HG03469 (cell line): ENCODE results near the gene PARD3.
A peak's percentile ranks its signal among the peaks of the same experiment; 100 is the strongest.
"Not testable (repeated sequence)": the region's sequence is repeated elsewhere in the genome, so short reads cannot be mapped to it uniquely, and the experiment has no call there.

Experiments
- ATAC-seq: cut with Tn5 transposase; IDR thresholded peaks from one replicate; pipeline ENCODE4 v1.9.1; 2021; ENCODE audit warnings: mild to moderate bottlenecking, moderate library complexity, moderate number of reproducible peaks; ENCODE audit not compliant: unreplicated experiment

Gene PARD3

DNA sequence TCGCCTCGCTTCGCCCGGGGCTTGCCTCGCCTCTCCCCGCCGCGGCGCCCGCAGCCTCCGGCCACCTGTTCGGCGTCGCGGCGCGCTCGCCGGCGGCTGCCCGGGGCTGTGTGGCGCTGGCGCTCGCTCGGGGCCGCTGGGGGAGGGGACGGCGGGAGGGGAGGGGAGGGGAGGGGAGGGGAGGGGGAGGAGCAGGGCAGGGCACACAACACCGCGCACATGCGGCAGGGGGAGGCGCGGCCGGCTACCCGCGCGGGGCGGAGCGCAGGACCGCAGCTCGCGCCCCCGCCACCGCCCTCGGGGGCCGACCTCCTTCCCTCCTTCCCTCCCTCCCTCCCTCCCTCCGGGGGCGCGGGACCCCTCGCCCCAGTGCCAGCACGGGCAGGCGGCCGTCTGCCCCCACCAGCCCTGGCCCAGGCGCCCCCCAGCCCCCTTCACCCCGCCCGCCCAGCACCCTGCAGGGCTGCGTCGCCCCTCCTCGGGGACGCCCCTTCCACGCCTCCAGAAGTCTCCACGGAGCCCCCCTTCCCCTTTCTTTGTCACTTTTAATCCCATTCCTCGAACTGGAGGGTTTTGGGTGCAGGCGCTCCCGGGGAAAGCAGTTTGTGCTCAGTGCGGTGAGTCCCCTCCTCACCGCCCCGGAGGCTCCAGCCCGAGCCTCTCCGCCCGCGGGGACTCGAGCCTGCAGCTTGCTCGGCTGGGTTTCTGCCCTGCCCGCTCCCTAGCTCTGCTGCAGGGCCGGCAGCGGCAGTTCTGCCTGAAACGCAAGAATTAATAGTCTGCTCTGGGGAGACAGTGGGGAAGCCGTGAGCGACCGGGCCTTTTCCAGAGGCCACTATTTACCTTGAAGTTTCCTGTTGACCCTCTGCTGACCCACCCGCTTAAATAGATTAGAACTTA lies at the start of gene PARD3:
TSS of gene PARD3 (minus strand) at position 112 of the 900 bp plus-strand sequence. CDS start 301 bp downstream, outside the sequence.
- no peak for ATAC-seq

DNA sequence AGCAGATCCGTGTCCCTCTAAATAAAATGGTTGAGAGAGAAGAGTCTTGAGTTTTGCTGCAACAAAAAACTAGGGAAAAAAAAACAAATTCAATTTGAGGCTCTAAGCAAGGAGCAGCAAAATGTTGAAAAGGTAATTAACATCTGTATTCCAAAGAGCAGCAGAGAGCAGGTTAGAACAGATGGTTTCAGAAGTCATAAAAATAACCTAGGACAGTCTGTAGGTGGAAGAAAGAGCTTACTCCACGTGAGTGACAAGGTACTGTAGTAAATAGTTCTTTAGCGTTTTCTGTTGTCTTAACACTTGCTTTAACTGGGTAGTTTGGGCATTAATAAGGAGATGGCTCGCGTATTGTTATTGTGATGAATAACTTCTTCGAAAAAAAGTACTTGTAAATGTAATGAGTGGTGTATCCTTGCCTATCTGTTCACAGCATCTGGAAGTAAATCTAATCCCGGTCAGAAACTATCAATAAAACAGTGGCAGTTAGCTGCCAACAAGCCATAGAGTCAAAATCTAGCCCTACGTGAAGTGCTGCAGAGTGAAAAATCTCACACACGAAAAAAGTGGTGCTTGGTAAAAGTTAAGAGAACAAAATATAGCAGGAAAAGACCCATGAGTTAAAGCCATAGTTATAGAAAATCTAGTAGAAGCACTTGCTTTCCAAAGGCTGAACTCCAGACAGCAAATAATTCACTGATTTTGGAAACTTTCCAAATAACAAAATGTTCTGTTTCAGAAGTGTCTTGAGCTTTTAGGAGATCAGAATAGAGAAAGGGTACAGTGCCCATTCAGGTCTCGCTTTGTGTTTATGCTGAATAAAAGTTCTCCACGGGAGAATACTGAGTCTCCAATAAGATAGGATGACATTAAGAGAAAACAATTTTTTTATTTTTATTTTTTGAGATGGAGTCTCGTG lies 49.3 kb upstream of the PARD3 start:
- ATAC-seq = no peak

DNA sequence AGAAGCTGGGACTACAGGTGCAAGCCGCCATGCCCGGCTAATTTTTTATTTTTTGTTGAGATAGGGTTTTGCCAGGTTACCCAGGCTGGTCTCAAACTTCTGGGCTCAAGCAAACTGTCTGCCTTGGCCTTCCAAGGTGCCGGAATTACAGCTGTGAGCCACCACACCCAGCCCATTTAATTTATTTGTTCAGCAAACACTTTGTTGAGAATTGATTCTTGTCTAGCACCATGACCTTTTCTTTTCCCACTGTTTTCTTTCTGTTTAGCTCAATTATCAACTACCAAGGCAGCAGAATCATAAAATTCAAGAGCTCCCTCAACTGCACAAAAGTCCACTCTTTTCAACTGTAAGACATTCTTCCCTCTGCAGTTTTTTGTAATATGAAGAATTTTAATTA lies 47.8 kb upstream of the PARD3 start:
- ATAC-seq = no peak

DNA sequence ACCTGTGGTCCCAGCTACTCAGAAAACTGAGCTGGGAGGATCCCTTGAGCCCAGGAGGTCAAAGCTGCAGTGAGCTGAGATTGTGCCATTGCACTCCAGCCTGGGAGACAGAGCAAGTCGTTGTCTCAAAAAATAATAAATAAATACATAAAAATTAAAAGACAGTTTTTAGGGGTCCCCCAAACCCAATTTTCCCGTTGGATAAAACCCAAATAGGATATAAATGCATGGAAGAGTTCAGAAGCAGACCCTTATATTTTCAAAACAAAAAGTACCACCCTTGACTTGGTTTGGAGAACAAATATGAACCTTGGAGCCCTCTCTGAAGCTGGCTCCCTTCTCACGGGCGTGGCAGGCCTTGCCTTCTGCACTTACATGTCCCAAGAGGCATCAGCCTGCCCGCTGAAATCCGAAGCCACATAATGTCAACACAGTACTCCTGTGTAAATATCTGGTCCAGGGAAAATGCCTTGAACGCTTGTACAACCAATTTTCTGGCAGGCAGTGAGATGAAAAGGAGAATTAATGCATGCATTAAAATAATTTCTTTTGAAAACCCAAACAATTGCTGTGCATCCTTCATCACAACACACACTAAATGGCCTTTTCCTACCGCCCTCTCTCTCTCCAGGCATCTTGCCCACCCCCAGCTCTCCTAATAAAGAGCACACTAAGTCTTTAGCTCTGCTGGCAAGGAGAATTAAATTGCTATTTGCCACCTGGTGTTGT lies 46.4 kb upstream of the PARD3 start:
- no peak for ATAC-seq

DNA sequence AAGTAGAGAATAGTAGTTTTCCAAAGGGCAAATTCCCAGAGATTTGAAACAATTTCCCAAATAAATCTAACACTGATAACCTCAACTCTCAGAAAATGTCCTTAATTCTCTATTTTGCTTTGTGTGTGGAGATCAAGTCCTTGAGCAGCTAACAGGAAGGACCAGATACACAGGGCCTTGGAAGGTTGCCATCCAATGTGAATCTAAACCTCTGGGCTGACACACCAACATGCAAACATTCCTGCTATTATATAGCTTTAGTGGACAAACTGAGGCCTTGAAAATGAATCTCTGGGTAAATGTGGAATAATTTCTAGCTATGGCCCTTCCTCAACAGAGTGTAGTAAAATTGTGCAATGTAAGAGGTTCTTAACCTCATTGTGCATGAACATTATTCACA lies 44.1 kb upstream of the PARD3 start:
- ATAC-seq = no peak

DNA sequence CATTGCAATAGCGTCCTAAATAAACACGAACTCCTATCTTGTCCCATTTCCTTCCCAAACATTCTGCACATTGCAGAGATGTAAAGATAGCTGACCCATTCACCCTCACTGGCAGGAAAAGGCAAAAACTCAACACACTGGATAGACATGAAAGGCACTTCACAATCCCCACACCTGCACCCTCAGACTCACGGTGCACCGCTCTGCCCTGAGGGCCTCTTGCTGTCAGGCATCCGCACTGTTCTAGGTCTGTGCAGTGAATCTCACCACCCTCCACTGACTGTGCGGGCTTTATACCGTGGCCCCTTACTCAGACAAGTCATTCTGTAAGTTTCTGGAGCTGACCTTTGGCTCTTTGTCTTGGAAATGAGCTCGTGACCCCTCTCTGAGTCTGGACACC lies 42.9 kb upstream of the PARD3 start:
- no peak for ATAC-seq

DNA sequence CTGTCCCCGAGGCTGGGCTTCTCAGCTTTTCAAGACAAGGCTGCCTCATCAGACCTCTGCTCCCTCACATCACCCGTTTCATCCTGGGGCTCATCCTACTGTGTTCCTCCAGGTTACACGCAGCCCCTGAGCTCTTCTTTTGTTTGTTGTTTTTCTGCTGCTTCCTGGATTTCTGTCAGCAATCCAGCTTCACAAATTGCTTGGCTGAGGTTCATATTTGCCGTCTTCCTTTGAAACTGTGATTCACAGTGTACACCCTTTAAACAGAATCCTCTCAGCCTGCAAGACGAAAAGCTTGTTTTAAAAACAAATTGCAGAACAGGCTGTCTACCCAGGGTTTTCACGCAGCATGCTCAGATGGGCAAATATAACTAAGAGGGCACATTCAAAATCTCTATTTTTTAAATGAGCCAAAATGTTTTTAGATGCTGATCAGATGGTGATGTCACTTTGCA lies 39.1 kb upstream of the PARD3 start:
- ATAC-seq = no peak

DNA sequence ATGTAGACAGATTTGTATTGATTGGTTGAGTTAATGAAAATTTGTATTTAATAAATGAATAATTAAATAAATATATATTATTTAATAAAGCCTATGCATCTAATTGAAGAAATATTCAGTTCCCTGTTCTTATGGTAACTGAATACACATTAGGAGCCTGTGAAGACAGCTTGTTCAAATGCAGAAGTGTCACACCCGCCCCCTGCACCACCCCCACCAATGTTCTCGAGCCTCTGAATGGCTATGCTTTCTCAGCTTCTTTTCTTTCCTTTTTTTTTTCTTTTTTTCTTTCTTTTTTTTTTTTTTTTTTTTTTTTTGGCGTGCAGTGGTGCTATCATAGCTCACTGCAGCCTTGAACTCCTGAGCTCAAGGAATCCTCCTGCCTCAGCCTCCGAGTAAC lies 38.3 kb upstream of the PARD3 start:
- no peak for ATAC-seq

DNA sequence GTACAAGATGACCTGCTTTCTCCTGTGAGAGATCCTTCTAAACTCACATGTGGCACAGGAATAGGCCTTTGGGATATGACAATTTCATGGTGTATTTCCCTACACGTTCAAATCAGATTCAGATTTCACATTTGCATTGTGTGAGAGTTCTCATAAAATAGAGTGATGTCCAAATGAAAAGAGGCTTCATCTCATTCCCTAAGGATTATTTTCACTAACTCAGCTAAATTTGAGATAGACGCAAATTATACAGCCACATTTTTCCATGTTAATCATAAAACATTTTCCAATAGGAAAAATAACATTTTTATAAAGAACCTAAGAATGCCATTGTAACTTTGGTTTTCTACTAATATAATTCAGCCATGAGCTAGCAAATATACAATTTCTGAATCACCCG lies 35.5 kb upstream of the PARD3 start:
- ATAC-seq = no peak

DNA sequence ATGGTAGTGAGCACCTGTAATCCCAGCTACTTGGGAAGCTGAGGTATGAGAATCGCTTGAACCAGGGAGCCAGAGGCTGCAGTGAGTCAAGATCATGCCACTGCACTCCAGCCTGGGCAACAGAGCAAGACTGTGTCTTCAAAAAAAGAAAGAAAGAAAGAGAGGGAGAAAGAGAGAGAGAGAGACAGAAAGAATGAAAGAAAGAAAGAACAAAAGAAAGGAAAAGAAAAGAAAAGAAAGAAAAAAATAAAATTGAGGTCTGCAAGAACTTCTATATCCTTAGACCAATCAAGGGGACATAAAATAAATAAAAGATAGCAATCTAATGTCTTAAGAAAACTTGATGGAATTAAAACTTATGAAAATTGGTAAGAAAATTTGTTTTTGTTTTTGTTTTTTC lies 34.9 kb upstream of the PARD3 start:
- no peak for ATAC-seq

DNA sequence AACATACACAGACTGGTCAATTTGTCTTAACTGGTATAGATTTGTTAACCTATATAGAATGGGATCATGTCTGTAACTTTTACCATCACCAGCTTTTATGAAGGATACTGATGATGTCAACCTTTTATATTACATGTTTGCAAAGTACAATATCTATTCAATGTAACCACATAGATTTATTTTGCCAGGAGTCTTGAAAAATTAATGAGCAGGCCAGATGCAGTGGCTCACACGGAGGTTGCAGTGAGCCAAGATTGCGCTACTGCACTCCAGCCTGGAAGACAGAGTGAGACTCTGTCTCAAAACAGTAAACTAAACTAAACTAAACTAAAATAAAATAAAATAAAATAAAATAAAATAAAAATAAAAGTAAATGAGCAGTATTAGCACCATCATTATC lies 30.0 kb upstream of the PARD3 start:
- ATAC-seq = no peak

DNA sequence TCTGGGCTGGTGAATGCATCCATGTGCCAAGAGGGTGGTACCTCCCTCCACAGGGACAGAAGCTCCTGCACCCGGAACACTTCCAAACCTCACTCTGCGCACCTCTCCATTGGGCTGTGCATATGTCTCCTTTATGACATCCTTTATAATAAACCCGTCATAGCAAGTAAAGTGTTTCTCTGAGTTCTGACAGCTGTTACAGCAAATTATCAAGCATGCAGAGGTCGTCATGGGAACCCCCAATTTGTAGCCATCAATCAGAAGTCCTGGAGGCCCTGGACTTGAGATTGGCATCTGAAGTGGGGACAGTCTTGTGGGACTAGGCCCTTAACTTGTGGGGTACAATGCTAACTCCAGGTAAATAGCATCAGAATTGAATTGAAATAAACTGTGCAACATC lies 29.4 kb upstream of the PARD3 start:
- no peak for ATAC-seq

DNA sequence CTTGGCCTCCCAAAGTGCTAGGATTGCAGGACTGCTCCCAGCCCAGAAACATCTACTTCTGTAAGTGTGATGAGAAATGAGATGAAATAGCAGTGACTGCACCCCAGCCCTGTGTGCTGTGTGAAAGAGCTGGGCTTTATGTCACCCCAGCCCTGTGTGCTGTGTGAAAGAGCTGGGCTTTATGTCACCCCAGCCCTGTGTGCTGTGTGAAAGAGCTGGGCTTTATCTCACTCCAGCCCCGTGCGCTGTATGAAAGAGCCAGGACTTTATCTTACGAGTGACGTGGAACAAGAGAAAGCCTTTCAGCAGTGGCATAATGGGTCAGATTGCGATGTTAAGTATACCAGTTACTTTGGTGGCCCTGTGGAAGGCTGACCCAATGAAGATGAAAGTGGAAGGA lies 28.4 kb upstream of the PARD3 start:
- ATAC-seq = not testable (repeated sequence)

DNA sequence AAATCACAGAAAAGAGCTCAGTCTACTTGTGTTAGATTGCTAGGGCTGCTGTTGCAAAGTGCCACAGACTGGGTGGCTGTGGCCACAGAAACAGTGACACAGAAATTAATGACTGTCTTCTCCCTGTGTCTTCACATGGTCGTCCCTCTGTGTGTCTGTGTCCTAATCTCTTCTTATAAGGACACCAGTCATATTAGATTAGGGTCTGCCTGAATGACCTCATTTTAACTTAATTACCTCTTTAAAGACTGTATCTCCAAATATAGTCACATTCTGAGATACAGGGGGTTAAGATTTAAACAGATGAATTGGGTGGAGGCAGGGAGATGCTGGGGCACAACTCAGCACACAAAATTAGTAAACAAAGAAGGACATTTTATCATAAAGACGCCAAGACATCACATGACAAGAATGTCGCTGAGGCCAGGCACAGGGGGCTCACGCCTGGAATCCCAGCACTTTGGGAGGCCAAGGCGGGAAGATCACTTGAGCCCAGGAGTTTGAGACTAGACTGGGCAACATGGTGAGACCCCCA lies 23.3 kb upstream of the PARD3 start:
- ATAC-seq = no peak

DNA sequence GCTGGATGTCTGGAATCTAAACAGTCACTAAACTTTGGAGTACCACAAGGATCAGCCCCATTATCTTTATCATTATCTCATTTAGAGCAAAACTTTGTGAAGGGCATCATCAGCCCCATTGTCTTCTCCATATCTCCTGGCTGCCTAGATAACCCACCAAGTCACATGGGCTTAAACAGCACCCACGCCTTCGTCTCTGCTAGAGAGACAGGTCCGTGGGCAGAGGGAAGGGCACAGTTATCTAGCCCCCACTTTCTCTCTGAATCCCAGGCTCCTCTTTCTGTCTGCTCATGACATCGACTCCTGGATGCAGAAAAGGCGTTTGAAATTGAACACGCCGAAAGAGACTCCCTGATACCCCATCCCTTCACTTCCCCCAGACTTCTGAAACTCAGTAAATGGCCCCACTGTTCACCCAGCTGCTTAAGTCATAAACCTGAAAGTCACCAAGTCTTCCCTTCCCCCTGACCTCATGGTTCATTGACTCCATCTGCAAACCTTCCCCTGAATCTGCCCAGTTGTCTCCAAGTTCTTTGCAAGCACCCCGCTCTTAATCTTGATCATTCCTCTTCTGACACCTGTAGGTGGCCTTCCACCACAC lies 20.9 kb upstream of the PARD3 start:
- peak; percentile 71 for ATAC-seq

DNA sequence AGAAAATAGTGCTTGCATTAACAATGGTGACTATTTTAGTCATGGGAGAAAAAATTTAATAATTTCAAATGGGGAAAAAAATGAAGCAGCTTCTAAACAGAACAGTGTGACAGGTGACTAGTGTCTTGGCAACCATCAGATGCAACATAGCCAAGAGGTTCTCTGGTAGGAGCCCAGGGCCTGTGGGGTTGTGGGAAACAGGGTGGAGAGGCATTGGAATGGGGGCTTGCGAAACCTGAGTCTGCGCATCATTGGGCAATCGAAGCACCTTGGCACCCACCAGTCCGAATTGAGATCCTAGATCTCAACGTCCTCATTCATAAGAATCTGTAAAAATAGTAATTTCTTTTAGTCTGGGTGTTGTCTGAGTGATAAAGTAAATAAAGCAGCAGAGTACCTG lies 19.2 kb upstream of the PARD3 start:
- ATAC-seq = no peak

DNA sequence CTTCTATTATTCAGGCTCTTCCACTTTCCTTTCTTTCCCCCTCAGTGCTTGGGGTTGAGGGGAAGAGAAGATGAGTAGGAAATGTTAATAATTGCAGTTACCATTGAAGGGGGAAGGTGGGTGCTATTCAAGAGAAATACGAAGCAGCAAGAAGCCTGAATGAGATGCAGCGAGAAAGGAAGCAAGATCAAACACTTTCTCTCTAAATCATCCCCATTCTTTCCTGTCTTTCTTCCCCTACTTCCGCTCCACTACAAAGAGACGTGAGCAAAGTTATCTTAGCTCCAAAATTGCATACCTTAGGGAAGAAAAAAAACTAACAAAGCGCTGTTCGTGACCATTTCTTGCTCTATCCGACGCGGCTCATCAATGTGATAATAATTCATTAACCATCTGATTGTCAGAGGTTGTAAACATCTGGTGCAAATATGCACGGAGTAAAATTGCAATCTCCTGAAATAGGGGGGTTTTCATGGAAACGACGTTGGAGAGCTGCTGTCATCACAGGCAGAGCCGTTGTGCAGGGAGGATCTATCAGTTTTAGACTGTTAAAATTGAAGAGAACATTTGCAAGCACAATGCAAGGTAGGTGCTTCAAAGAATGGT lies 15.2 kb upstream of the PARD3 start:
- no peak for ATAC-seq

DNA sequence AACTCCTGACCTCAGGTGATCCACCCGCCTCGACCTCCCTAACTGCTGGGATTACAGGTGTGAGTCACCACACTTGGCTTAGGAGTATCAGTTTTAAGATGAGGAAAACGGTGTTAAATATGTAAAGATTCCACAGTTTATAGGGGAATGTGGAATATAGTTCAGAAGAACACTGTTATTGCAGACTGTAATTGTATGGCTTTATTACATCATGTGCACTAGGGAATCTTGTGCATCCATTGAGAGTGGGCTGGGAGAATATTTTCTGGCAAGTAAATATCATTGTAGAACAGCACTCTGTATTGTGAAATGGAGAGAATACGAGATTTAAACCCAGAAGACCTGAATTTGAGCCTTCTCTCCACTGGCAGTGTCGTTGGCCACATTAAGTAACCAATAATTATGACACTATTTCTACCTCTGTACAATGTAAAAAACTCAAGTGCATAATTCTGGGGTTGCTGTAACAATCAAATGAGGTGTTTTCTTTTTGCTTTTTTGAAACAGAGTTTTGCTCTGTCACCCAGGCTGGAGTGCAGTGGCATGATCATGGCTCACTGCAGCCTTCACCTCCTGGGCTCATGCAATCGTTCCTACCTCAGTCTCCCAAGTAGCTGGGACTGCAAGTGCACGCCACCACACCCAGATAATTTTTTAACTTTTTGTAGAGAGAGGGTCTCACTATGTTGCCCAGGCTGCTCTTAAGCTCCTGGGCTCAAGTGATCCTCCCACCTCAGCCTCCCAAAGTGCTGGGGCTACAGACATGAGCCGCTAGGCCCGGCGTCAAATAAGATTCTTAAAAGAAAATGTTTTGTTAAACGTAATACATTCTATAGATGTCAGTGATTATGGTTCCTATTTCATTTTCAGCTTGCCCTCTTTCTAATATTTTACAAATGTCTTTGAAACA lies 12.0 kb upstream of the PARD3 start:
- ATAC-seq = no peak

DNA sequence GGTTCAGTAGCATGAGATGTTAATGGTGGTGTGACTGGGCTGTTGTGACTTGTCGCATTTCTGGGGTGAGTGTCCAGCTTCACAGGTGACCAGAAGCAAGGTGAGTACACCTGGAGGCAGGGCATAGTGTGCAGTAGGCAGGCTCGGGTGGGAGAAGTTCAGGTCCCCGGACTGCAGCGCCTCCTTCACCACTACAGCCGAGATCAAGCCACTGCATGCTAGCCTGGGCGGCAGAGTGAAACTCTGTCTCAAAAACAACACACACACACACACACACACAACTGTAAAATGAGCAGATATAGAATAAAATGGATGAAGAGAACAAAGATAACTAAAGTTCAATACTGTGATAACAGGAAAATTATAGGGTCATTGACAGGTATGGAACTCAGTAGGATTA lies 11.1 kb upstream of the PARD3 start:
- no peak for ATAC-seq
